ENCODE measurements around the gene MRPL53.
"Not testable (repeated sequence)": the region's sequence is repeated elsewhere in the genome, so short reads cannot be mapped to it uniquely, and the experiment has no call there.

The MRPL53 gene

GRCh38 chr2:74481431-74481830 is 9.0 kb upstream of the MRPL53 start:
- DNase-seq, result no peak

- no peak for DNase-seq
Observed at GRCh38 chr2:74474899-74475298, 2.4 kb upstream of the MRPL53 start.

GRCh38 chr2:74474481-74474880 is 2.0 kb upstream of the MRPL53 start:
- DNase-seq, result no peak

- no peak for DNase-seq
Observed at GRCh38 chr2:74472945-74473258, 422 bp upstream of the MRPL53 start.

GRCh38 chr2:74471332-74472065 is 981 bp downstream of the MRPL53 start:
- no peak for DNase-seq

- not testable (repeated sequence) for DNase-seq
Observed at GRCh38 chr2:74470742-74471141, 1.7 kb downstream of the MRPL53 start.

- no peak for DNase-seq
Observed at GRCh38 chr2:74464406-74464805, 8.1 kb downstream of the MRPL53 start.

- DNase-seq, result no peak
Observed at GRCh38 chr2:74462786-74463105, 9.7 kb downstream of the MRPL53 start.

GRCh38 chr2:74462054-74462785 is 10.3 kb downstream of the MRPL53 start:
- no peak for DNase-seq

- DNase-seq, result peak; percentile 53
Observed at GRCh38 chr2:74461187-74462053, 11.1 kb downstream of the MRPL53 start.

- not testable (repeated sequence) for DNase-seq
Observed at GRCh38 chr2:74460187-74460586, 12.3 kb downstream of the MRPL53 start.

- peak; percentile 2 for DNase-seq
Observed at GRCh38 chr2:74459503-74460118, 12.9 kb downstream of the MRPL53 start.

- peak; percentile 36 for DNase-seq
Observed at GRCh38 chr2:74458938-74459363, 13.5 kb downstream of the MRPL53 start.

GRCh38 chr2:74458132-74458937 is 14.1 kb downstream of the MRPL53 start, which contains the start of gene WBP1:
Gene WBP1, plus strand, starts transcription at chr2:74458438. Its CDS starts 165 bp downstream, at chr2:74458603.
- peak; percentile 99 for DNase-seq

GRCh38 chr2:74457549-74458131 is 14.8 kb downstream of the MRPL53 start:
- DNase-seq, result peak; percentile 75

GRCh38 chr2:74457129-74457548 is 15.3 kb downstream of the MRPL53 start:
- no peak for DNase-seq

GRCh38 chr2:74454654-74455511 is 17.6 kb downstream of the MRPL53 start, which contains the start of gene INO80B:
Gene INO80B, plus strand, starts transcription at chr2:74455087. Its CDS starts 30 bp downstream, at chr2:74455117.
- DNase-seq, result peak; percentile 98

GRCh38 chr2:74450570-74451190 is 21.8 kb downstream of the MRPL53 start:
- DNase-seq, result no peak

- DNase-seq, result no peak
Observed at GRCh38 chr2:74448771-74449170, 23.7 kb downstream of the MRPL53 start.

Data from hematopoietic multipotent progenitor cell treated with erythropoietin and hydrocortisone succinate and interleukin-3 and kit ligand, for 6 days (in vitro differentiated cells).